Skin of body (tissue), 2 donors: ENCODE results near the gene JPT1. TPM values are rescaled to one million over a fixed set of nuclear protein-coding genes. Genes with fewer than 3 reads are reported as not detected.

Experiments
- DNase-seq: peaks from one replicate; lab custom pipeline; 2025; lab: John Stamatoyannopoulos, UW
- total RNA-seq: library from RNA; depleted of rRNA; stranded (reverse); fragments of >200 nt; gene quantifications from one replicate; pipeline ENCODE4 v1.2.3, GENCODE V29; 2014

JPT1 gene
- total RNA-seq, 1 donor from 2014 or later: 27.9 TPM

GRCh38 chr17:75105126-75106080, 48.9 kb downstream of the JPT1 start:
- DNase-seq: no peak

DNA sequence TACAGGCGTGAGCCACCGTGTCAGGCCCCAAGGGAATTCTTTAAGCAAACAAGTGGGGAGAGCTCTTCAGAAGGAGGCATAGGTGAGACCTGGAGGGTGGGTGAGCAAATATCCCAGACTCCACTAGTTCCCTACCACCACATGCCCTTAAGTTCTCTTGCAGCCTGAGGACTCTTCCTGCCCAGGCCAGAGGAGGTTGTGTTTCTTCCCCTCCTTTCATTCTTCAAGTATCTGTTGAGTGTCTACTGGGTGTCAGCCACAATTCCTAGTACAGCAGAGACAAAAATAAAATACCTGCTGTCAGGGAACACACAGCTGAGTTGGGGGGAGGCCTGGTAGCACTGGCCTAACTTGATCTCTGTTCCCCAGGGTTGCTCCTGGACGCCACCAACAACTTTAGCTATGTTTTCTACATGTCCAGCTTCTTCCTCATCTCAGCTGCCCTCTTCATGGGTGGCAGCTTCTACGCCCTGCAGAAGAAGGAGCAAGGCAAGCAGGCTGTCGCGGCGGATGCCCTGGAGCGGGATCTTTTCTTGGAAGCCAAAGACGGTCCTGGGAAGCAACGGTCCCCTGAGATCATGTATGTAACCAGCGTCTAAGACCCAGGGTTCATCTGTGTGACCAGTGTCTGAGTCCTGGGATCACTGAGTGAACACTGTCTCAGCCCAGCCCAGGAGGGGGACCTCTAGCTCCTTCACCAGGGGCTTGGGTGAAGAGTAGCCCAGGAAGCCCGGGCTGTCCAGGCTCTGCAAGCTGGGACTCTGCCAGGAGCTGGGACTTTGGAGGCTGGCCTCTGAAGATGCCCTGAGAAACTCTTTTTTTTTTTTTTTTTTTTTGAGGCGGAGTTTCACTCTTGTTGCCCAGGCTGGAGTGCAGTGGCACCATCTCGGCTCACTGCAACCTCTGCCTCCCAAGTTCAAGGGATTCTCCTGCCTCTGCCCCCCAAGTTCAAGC, 50.4 kb downstream of the JPT1 start:
- DNase-seq: no peak

DNA sequence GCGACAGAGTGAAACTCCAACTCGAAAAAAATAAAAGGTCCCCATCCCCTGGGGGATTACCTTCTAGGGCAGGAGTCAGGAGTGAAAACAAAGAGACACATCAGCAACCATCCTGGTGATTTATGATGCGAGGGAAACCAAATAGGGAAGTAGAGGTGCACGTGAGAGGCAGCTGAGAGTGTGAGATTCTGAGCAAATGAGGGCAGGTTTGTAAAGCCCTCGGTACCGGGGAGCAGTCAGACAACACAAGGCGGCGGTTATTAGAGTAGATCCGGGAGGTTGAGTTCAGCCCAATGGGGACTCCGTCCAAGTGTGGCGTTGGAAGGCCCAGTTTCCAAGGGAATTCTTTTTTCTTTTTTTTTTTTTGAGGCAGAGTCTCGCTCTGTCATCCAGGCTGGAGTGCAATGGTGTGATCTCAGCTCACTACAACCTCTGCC, 51.9 kb downstream of the JPT1 start:
- no peak for DNase-seq

GRCh38 chr17:75099881-75100595, 54.3 kb downstream of the JPT1 start:
- DNase-seq: no peak

GRCh38 chr17:75098861-75099260, 55.5 kb downstream of the JPT1 start:
- DNase-seq: no peak

DNA sequence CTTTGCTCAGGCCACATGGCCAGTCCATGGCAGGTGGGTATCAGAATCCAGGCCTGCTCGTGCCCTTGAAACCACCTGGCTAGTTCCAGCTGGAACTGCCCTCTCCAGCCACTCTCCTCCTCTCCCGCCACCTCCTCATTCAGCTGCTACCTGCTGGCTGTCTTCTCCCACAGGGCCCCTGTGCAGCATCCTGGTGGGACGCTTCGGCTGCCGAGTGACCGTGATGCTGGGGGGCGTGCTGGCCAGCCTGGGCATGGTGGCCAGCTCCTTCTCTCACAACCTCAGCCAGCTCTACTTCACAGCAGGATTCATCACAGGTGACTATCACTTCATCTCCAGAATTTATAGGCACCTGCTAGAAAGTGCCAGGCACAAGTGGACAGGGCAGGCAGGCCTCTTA, 56.4 kb downstream of the JPT1 start:
- no peak for DNase-seq

DNA sequence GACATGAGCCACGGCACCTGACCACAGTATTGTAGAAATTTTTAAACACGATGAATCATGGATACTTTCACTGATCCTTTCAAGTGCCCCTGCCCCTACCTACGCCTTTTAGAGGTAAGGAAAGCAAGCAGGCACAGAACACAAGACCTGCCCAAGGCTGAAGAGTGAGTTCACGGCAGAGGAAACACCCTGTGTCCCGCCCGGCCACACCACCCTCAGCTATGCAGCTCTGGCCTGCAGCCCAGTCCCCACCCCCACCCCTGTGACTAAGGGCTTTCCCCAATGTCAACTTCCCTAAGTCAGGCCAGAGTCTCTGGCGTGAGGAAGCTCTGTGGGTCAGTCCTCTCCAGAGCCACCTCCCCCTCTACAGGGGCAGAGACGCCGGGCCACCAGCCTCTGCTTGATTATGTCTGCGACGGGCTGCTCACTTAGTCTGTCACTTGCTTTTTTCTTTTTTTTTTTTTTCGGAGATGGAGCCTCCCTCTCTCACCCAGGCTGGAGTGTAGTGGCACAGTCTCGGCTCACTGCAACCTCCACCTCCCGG, 58.2 kb downstream of the JPT1 start:
- DNase-seq: no peak

GRCh38 chr17:75094871-75095399, 59.4 kb downstream of the JPT1 start:
- DNase-seq: no peak

- DNase-seq: no peak
Measured at GRCh38 chr17:75093548-75094158, 60.7 kb downstream of the JPT1 start.

DNA sequence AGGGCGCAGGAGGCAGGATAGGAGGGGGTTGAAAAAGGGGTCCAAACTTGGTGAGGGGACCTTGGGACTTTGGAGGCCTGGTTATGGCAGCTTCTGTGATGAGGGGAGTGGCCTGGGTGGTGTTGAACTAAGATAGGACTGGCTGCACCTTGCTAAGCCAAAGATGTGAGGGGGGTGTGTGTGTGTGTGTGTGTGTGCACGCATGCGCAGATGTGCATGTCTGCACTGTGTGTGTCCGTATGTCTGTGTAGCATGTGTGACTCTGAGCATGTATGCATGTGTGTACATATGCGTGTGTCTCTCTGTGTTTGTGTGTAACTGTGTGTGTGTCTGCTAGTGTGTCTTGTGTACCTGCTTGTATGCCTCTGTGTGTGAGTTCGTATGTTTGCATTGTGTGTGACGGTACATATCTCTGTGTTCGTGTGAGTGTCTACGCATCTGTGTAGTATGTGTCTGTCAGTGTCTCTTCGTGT, 62.4 kb downstream of the JPT1 start:
- no peak for DNase-seq

- no peak for DNase-seq
Measured at GRCh38 chr17:75090871-75091854, 63.1 kb downstream of the JPT1 start.

GRCh38 chr17:75088465-75089417, 65.6 kb downstream of the JPT1 start:
- DNase-seq: no peak

DNA sequence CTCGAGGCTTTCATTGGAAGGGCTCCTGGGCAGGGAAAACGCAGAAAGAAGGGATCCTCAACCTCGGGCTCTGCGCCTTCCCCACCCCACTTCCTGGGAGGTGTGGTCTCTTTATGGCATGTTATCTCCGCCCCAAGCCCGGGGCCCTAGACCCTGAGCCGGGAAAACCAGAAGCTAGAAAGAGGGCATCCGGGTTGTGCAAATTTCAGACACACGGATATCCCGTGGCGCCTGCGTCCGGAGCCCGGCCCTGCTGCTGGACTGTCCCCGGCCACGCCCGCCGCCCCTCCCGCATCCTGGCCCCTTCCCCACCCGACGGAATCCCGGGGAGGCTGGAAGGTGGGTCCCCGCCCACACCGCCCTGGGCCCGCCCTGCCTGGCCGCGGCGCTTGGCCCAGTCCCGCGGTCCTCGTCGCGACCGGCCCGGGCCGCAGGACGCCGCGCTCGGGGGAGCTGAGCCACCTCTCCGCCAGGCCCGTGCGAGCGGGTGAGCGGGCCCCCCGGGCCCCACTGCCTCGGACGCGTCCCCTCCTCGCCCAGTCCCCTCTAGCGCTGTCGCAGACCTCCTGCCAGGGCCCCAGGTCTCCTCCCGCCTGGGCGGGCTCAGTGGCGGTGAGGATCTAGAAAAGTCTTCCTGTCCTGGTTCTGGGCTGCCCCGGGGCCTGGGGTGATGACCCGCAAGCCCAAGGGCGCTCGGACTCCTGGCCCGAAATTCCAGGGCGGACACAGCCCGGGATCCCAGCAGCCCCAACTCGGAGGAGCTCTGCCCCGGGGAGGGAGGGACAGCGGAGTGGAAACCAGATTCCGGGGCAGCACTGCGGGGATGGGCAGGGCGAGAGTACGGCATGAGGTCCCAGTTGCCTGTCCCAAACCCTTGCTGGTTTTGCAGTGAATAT, 66.5 kb downstream of the JPT1 start, which contains the start of gene SLC16A5:
SLC16A5 (plus strand) TSS at position 397 of the 896 bp plus-strand sequence. CDS start 5,683 bp downstream, outside the sequence.
- DNase-seq: peak; percentile 78

- DNase-seq: no peak
Measured at GRCh38 chr17:75087182-75087557, 67.1 kb downstream of the JPT1 start.

GRCh38 chr17:75086496-75087181, 67.7 kb downstream of the JPT1 start:
- no peak for DNase-seq
